ENCODE measurements around the gene THSD4. TPM values are rescaled to one million over a fixed set of nuclear protein-coding genes. Genes with fewer than 3 reads are reported as not detected.

Gene THSD4
- total RNA-seq, 1 experiment from 2014 or later, result 0.29 TPM

- H3K4me3 Mint-ChIP-seq (ENCODE audit: unreplicated experiment), result no peak overlapping the region
Observed at GRCh38 chr15:71239592-71240364, 124.5 kb downstream of the THSD4 start.

GRCh38 chr15:71242292-71242691 lies 127.0 kb downstream of the THSD4 start:
- H3K4me1 ChIP-seq, result no peaks in the 10 kb centered on the region; the same call in 1 of the 2 replicates
- H3K9me3 ChIP-seq, result no peaks in the 10 kb centered on the region
- ChIA-PET POLR2A (no interaction called here), CTCF (no interaction called here)
- no peaks in the 10 kb centered on the region for H3K27me3 ChIP-seq (replicated peaks; ENCODE audit: control insufficient read depth, insufficient read depth, low read length)
- Mint-ChIP-seq H3K4me3 (ENCODE audit: unreplicated experiment) (no peak overlapping the region), H3K27ac (ENCODE audit: unreplicated experiment) (no peak overlapping the region), H3K36me3 (ENCODE audit: insufficient read depth, unreplicated experiment) (peaks cover 6% of the 10 kb centered on the region), H3K9me3 (ENCODE audit: unreplicated experiment) (no peaks in the 10 kb centered on the region), H3K4me1 (ENCODE audit: low read depth, unreplicated experiment) (no peaks in the 10 kb centered on the region), H3K27me3 (ENCODE audit: insufficient read depth, unreplicated experiment) (no peaks in the 10 kb centered on the region)
- DNase-seq, result no peak
- TF ChIP-seq, protein P1, sequence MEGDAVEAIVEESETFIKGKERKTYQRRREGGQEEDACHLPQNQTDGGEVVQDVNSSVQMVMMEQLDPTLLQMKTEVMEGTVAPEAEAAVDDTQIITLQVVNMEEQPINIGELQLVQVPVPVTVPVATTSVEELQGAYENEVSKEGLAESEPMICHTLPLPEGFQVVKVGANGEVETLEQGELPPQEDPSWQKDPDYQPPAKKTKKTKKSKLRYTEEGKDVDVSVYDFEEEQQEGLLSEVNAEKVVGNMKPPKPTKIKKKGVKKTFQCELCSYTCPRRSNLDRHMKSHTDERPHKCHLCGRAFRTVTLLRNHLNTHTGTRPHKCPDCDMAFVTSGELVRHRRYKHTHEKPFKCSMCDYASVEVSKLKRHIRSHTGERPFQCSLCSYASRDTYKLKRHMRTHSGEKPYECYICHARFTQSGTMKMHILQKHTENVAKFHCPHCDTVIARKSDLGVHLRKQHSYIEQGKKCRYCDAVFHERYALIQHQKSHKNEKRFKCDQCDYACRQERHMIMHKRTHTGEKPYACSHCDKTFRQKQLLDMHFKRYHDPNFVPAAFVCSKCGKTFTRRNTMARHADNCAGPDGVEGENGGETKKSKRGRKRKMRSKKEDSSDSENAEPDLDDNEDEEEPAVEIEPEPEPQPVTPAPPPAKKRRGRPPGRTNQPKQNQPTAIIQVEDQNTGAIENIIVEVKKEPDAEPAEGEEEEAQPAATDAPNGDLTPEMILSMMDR (IDR thresholded peaks at IDR 0.05; ENCODE audit: insufficient read depth in 1 of 2, low read depth in 1 of 2, low read length in 1 of 2, severe bottlenecking in 1 of 2, unreplicated experiment in 1 of 2), result no peak
- no TSS peak for BruUV-seq (replicated peaks)
- no peaks in the 10 kb centered on the region for H3K36me3 ChIP-seq (ENCODE audit: control insufficient read depth, insufficient read depth, low read length)
- intact Hi-C loops (cut with micrococcal nuclease; ENCODE audit: unreplicated experiment), result no loop called here
- no peak overlapping the region for H3K4me3 ChIP-seq (ENCODE audit: low read depth, low read length)

More at GRCh38 chr15:71239592-71240364, 124.5 kb downstream of the THSD4 start:
- ChIA-PET POLR2A (no interaction called here), CTCF (interaction anchor here (0.8 kb wide), 1 partner anchor 11 kb away, joined by 3 read pairs; no protein-coding TSS in a partner anchor)
- TF ChIP-seq, protein P1 (IDR thresholded peaks at IDR 0.05; ENCODE audit: insufficient read depth in 1 of 2, low read depth in 1 of 2, low read length in 1 of 2, severe bottlenecking in 1 of 2, unreplicated experiment in 1 of 2), result no peak
- intact Hi-C loops (cut with micrococcal nuclease; ENCODE audit: unreplicated experiment), result no loop called here
- BruUV-seq (replicated peaks), result no TSS peak
- Histone ChIP-seq H3K4me1 (no peaks in the 10 kb centered on the region; the same call in 1 of the 2 replicates), H3K4me3 (ENCODE audit: low read depth, low read length) (no peak overlapping the region), H3K27me3 (replicated peaks; ENCODE audit: control insufficient read depth, insufficient read depth, low read length) (no peaks in the 10 kb centered on the region), H3K36me3 (ENCODE audit: control insufficient read depth, insufficient read depth, low read length) (no peaks in the 10 kb centered on the region), H3K9me3 (no peaks in the 10 kb centered on the region)
- H3K27me3 Mint-ChIP-seq (ENCODE audit: insufficient read depth, unreplicated experiment), result no peaks in the 10 kb centered on the region
- H3K36me3 Mint-ChIP-seq (ENCODE audit: insufficient read depth, unreplicated experiment), result peaks cover 6% of the 10 kb centered on the region
- no peaks in the 10 kb centered on the region for H3K4me1 Mint-ChIP-seq (ENCODE audit: low read depth, unreplicated experiment)
- DNase-seq, result no peak
- no peak overlapping the region for H3K27ac Mint-ChIP-seq (ENCODE audit: unreplicated experiment)
- H3K9me3 Mint-ChIP-seq (ENCODE audit: unreplicated experiment), result no peaks in the 10 kb centered on the region

GRCh38 chr15:71244250-71244649 lies 129.0 kb downstream of the THSD4 start:
- no peaks in the 10 kb centered on the region for H3K9me3 Mint-ChIP-seq (ENCODE audit: unreplicated experiment)
- no peak overlapping the region for H3K4me3 Mint-ChIP-seq (ENCODE audit: unreplicated experiment)
- no peaks in the 10 kb centered on the region for H3K27me3 ChIP-seq (replicated peaks; ENCODE audit: control insufficient read depth, insufficient read depth, low read length)
- H3K4me3 ChIP-seq (ENCODE audit: low read depth, low read length), result no peak overlapping the region
- no peak for DNase-seq
- peaks cover 11% of the 10 kb centered on the region for H3K4me1 ChIP-seq
- H3K9me3 ChIP-seq, result no peaks in the 10 kb centered on the region
- TF ChIP-seq, protein P1 (IDR thresholded peaks at IDR 0.05; ENCODE audit: insufficient read depth in 1 of 2, low read depth in 1 of 2, low read length in 1 of 2, severe bottlenecking in 1 of 2, unreplicated experiment in 1 of 2), result no peak
- peaks cover 8% of the 10 kb centered on the region for H3K4me1 Mint-ChIP-seq (ENCODE audit: low read depth, unreplicated experiment)
- no peaks in the 10 kb centered on the region for H3K27me3 Mint-ChIP-seq (ENCODE audit: insufficient read depth, unreplicated experiment)
- H3K36me3 ChIP-seq (ENCODE audit: control insufficient read depth, insufficient read depth, low read length), result no peaks in the 10 kb centered on the region
- peaks cover 6% of the 10 kb centered on the region for H3K36me3 Mint-ChIP-seq (ENCODE audit: insufficient read depth, unreplicated experiment)
- intact Hi-C loops (cut with micrococcal nuclease; ENCODE audit: unreplicated experiment), result no loop called here
- no TSS peak for BruUV-seq (replicated peaks)
- no peak overlapping the region for H3K27ac Mint-ChIP-seq (ENCODE audit: unreplicated experiment)
- ChIA-PET CTCF (interaction anchor here (0.7 kb wide), 1 partner anchor 601 kb away, joined by 3 read pairs; no protein-coding TSS in a partner anchor), POLR2A (no interaction called here)
